PC-9 (cell line): Measurements from ENCODE around the gene C14orf93. TPM values are rescaled to one million over a fixed set of nuclear protein-coding genes. Genes with fewer than 3 reads are reported as not detected.

Experiments used
- BruUV-seq: library from RNA; stranded (reverse); fragments of 400-500 nt; replicated peaks from 2 replicates; lab custom pipeline; 2021; lab: Mats Ljungman, UMichigan
- CTCF ChIA-PET: fragments of 300-600 bp; sonication (Branson Sonifier 250); formaldehyde crosslinking; loops from one replicate; lab custom pipeline; 2022; ENCODE audit warnings: antibody characterized with exemption; lab: Charles Lee
- POLR2A ChIA-PET: fragments of 300-600 bp; sonication (Branson Sonifier 250); formaldehyde crosslinking; loops from one replicate; lab custom pipeline; 2022; ENCODE audit warnings: antibody characterized with exemption; ENCODE audit not compliant: unreplicated experiment; lab: Charles Lee
- DNase-seq, 2 experiments: peaks; one replicate each; pipeline versions ENCODE4 v3.0.0 to v3.0.0-alpha.2; 2015 to 2022; ENCODE audit warnings: mixed read lengths in 1 of 2
- H2AFZ ChIP-seq: fragments of 200-600 bp; sonication (generic); 2 replicates; pipeline ENCODE4 v1.8.1; 2017; ENCODE audit warnings: antibody characterized with exemption
- H3F3A ChIP-seq: fragments of 200-600 bp; sonication (generic); 2 replicates; pipeline ENCODE4 v1.8.1; 2017; ENCODE audit warnings: antibody characterized with exemption, mild to moderate bottlenecking, low read depth; ENCODE audit not compliant: insufficient read depth
- H3K27ac ChIP-seq: fragments of 200-600 bp; sonication (generic); 2 replicates; pipeline ENCODE4 v1.6.1; 2016; ENCODE audit warnings: mixed run types
- H3K27me3 ChIP-seq: fragments of 200-600 bp; sonication (generic); 2 replicates; pipeline ENCODE4 v1.6.1; 2016; ENCODE audit warnings: low read depth, mixed run types; ENCODE audit not compliant: insufficient read depth
- H3K36me3 ChIP-seq: fragments of 200-600 bp; sonication (generic); 2 replicates; pipeline ENCODE4 v1.6.1; 2016; ENCODE audit warnings: low read depth, mixed run types
- H3K4me1 ChIP-seq: fragments of 200-600 bp; sonication (generic); replicated peaks from 2 replicates; pipeline ENCODE4 v1.6.1; 2016; ENCODE audit warnings: mixed run types; ENCODE audit not compliant: insufficient read depth
- H3K4me2 ChIP-seq: fragments of 200-600 bp; sonication (generic); 2 replicates; pipeline ENCODE4 v1.6.1; 2017; ENCODE audit warnings: mixed run types
- H3K4me3 ChIP-seq: fragments of 200-600 bp; sonication (generic); 2 replicates; pipeline ENCODE4 v1.6.1; 2016; ENCODE audit warnings: mixed run types
- H3K79me2 ChIP-seq: fragments of 200-600 bp; sonication (generic); 2 replicates; pipeline ENCODE4 v1.6.1; 2017; ENCODE audit warnings: low read depth, mixed run types
- H3K9me2 ChIP-seq: fragments of 200-600 bp; sonication (generic); 2 replicates; pipeline ENCODE4 v1.8.1; 2017; ENCODE audit warnings: mild to moderate bottlenecking; ENCODE audit not compliant: insufficient read depth
- H3K9me3 ChIP-seq: fragments of 200-600 bp; sonication (generic); 2 replicates; pipeline ENCODE4 v1.8.1; 2016; ENCODE audit warnings: low read depth; ENCODE audit not compliant: insufficient read depth
- H4K20me1 ChIP-seq: fragments of 200-600 bp; sonication (generic); 2 replicates; pipeline ENCODE4 v1.8.1; 2017; ENCODE audit not compliant: insufficient read depth
- CTCF ChIP-seq: fragments of 200-600 bp; sonication (generic); conservative IDR thresholded peaks from 2 replicates; pipeline ENCODE4 v1.6.1; 2017; ENCODE audit warnings: mixed run types, antibody characterized with exemption, mild to moderate bottlenecking, moderate library complexity
- EZH2 ChIP-seq: fragments of 200-600 bp; sonication (generic); IDR thresholded peaks from 2 replicates; pipeline ENCODE4 v1.8.0; 2017; ENCODE audit warnings: antibody characterized with exemption, low read depth
- intact Hi-C: fragments of 100-400 bp; cut with micrococcal nuclease; formaldehyde crosslinking; loops from one replicate; pipeline ENCODE4 v1.10.0; 2022; ENCODE audit not compliant: unreplicated experiment
- total RNA-seq: library from RNA; stranded (reverse); gene quantifications from 2 replicates; pipeline ENCODE4 v1.2.3, GENCODE V29; 2021

The C14orf93 gene
- total RNA-seq, 1 experiment from 2014 or later: 13.9 TPM

GRCh38 chr14:22945642-22946041 is 64.3 kb downstream of the C14orf93 start:
- no peaks in the 10 kb centered on the region for H3K9me2 ChIP-seq
- ChIA-PET POLR2A (no interaction called here), CTCF (no interaction called here)
- no peak overlapping the region for H3K27ac ChIP-seq
- H4K20me1 ChIP-seq: no peaks in the 10 kb centered on the region
- no peaks in the 10 kb centered on the region for H3K9me3 ChIP-seq
- TF ChIP-seq EZH2 (no peak), CTCF (no peak)
- H3K36me3 ChIP-seq: no peaks in the 10 kb centered on the region
- no peaks in the 10 kb centered on the region for H3K27me3 ChIP-seq
- H3F3A ChIP-seq: no peaks in the 10 kb centered on the region
- no peak for DNase-seq
- H3K79me2 ChIP-seq: no peaks in the 10 kb centered on the region
- H3K4me3 ChIP-seq: no peak overlapping the region
- H3K4me2 ChIP-seq: no peak overlapping the region
- no peaks in the 10 kb centered on the region for H3K4me1 ChIP-seq
- no peak overlapping the region for H2AFZ ChIP-seq
- no TSS peak for BruUV-seq
- intact Hi-C loops: no loop called here

- BruUV-seq: no TSS peak
- Histone ChIP-seq H3F3A (no peaks in the 10 kb centered on the region), H3K9me2 (no peaks in the 10 kb centered on the region), H3K4me3 (no peak overlapping the region), H3K27ac (no peak overlapping the region), H2AFZ (no peak overlapping the region), H3K79me2 (no peaks in the 10 kb centered on the region), H3K4me1 (no peaks in the 10 kb centered on the region), H3K36me3 (no peaks in the 10 kb centered on the region), H3K4me2 (no peak overlapping the region), H3K27me3 (no peaks in the 10 kb centered on the region), H4K20me1 (no peaks in the 10 kb centered on the region), H3K9me3 (no peaks in the 10 kb centered on the region)
- ChIA-PET POLR2A (no interaction called here), CTCF (interaction anchor here (0.6 kb wide), 2 partner anchors 133 kb away, joined by 3 to 4 read pairs; no protein-coding TSS in a partner anchor)
- no peak for TF ChIP-seq EZH2
- no peak for TF ChIP-seq CTCF
- no peak for DNase-seq
- intact Hi-C loops: no loop called here
Measured at GRCh38 chr14:22939684-22940083, 70.3 kb downstream of the C14orf93 start.

Other genes with a start within 250 kb of the C14orf93 start
- gene OXA1L, start 243.5 kb downstream of the C14orf93 start, total RNA-seq: 65.2 and 70.9 TPM in 2 replicates
- gene SLC7A7, start 194.7 kb downstream of the C14orf93 start, total RNA-seq: 4.7 and 5.9 TPM in 2 replicates
- 76.7 and 84.8 TPM in 2 replicates for gene MRPL52, start 180.3 kb downstream of the C14orf93 start, total RNA-seq
- gene MMP14, start 173.6 kb downstream of the C14orf93 start, total RNA-seq: 22.4 and 34.8 TPM in 2 replicates
- gene LRP10, start 138.4 kb downstream of the C14orf93 start, total RNA-seq: 59.0 and 61.6 TPM in 2 replicates
- gene REM2, start 126.9 kb downstream of the C14orf93 start, total RNA-seq: 0.50 and 0.98 TPM in 2 replicates
- 68.7 and 76.5 TPM in 2 replicates for gene RBM23, start 91.0 kb downstream of the C14orf93 start, total RNA-seq
- gene PRMT5, start 80.8 kb downstream of the C14orf93 start, total RNA-seq: 58.6 and 73.2 TPM in 2 replicates
- gene HAUS4, start 53.1 kb downstream of the C14orf93 start, total RNA-seq: 23.1 and 36.0 TPM in 2 replicates
- gene AJUBA, start 27.6 kb downstream of the C14orf93 start, total RNA-seq: 37.4 and 42.6 TPM in 2 replicates
- gene PSMB5, start 24.8 kb upstream of the C14orf93 start, total RNA-seq: 122 and 146 TPM in 2 replicates
- gene PSMB11, start 32.1 kb upstream of the C14orf93 start, total RNA-seq: not detected in 2 replicates
- 16.4 and 18.8 TPM in 2 replicates for gene CDH24, start 47.4 kb upstream of the C14orf93 start, total RNA-seq
- 113 and 171 TPM in 2 replicates for gene ACIN1, start 85.0 kb upstream of the C14orf93 start, total RNA-seq
- gene C14orf119, start 85.4 kb upstream of the C14orf93 start, total RNA-seq: 26.8 and 46.5 TPM in 2 replicates
- gene CIROP, start 94.8 kb upstream of the C14orf93 start, total RNA-seq: not detected in 2 replicates
- not detected in 2 replicates for gene CEBPE, start 109.1 kb upstream of the C14orf93 start, total RNA-seq
- gene SLC7A8, start 173.5 kb upstream of the C14orf93 start, total RNA-seq: 2.0 and 3.6 TPM in 2 replicates
- not detected in 2 replicates for gene RNF212B, start 227.8 kb upstream of the C14orf93 start, total RNA-seq